Fibroblast of mammary gland (primary cell): ENCODE data around the gene GRM7.

ENCODE experiments used
- DNase-seq: peaks from one replicate; pipeline ENCODE4 v3.0.0-alpha.2; 2010; ENCODE audit warnings: low read depth
- H3K4me3 ChIP-seq: 2 replicates; pipeline ENCODE4 v1.5.1; 2011; ENCODE audit warnings: low read depth, mild to moderate bottlenecking, low read length, moderate library complexity; ENCODE audit not compliant: control insufficient read depth
- CTCF ChIP-seq: conservative IDR thresholded peaks from 2 replicates; pipeline ENCODE4 v1.5.1; 2011; ENCODE audit warnings: low read depth, low read length, inconsistent platforms; ENCODE audit not compliant: control insufficient read depth, insufficient read depth

GRM7 gene

GRCh38 chr3:7062714-7063113, 201.8 kb downstream of the GRM7 start:
- TF ChIP-seq CTCF, result no peak
- no peak for DNase-seq
- H3K4me3 ChIP-seq, result no peak overlapping the region

- H3K4me3 ChIP-seq, result no peak overlapping the region
- no peak for DNase-seq
- TF ChIP-seq CTCF, result no peak
These were observed 209.5 kb downstream of the GRM7 start for GRCh38 chr3:7070461-7070860.

GRCh38 chr3:7074217-7074616, 213.3 kb downstream of the GRM7 start:
- H3K4me3 ChIP-seq, result no peak overlapping the region
- DNase-seq, result no peak
- no peak for TF ChIP-seq CTCF

GRCh38 chr3:7075117-7075516, 214.2 kb downstream of the GRM7 start:
- TF ChIP-seq CTCF, result no peak
- H3K4me3 ChIP-seq, result no peak overlapping the region

GRCh38 chr3:7075901-7076300, 215.0 kb downstream of the GRM7 start:
- DNase-seq, result no peak
- H3K4me3 ChIP-seq, result no peak overlapping the region
- TF ChIP-seq CTCF, result no peak

More at GRCh38 chr3:7075117-7075516, 214.2 kb downstream of the GRM7 start:
- no peak for DNase-seq

GRCh38 chr3:7082244-7082643, 221.3 kb downstream of the GRM7 start:
- no peak for DNase-seq
- no peak overlapping the region for H3K4me3 ChIP-seq
- no peak for TF ChIP-seq CTCF

GRCh38 chr3:7086417-7086816, 225.5 kb downstream of the GRM7 start:
- no peak for DNase-seq
- no peak for TF ChIP-seq CTCF
- H3K4me3 ChIP-seq, result no peak overlapping the region
